Neural cell (in vitro differentiated cells): ENCODE data around the gene GLT8D2. TPM values are rescaled to one million over a fixed set of nuclear protein-coding genes. Genes with fewer than 3 reads are reported as not detected.

Experiments
- H2AFZ ChIP-seq: fragments of 200-600, 300-800 bp; sonication (generic), shearing (Covaris generic); 2 replicates; pipeline ENCODE4 v1.6.0; 2014; ENCODE audit warnings: low read depth, mild to moderate bottlenecking, antibody characterized with exemption, low read length, moderate library complexity
- H3F3A ChIP-seq: fragments of 200-600 bp; shearing (Covaris generic); 2 replicates; pipeline ENCODE4 v1.6.1; 2016; ENCODE audit warnings: mild to moderate bottlenecking, moderate library complexity, mixed read lengths, antibody characterized with exemption, low read length; ENCODE audit not compliant: insufficient read depth, poor library complexity, severe bottlenecking
- H3K27ac ChIP-seq: fragments of 200-600, 300-800 bp; sonication (generic), shearing (Covaris generic); 2 replicates; pipeline ENCODE4 v1.5.1; 2014; ENCODE audit warnings: mild to moderate bottlenecking, low read length, moderate library complexity
- H3K27me3 ChIP-seq: fragments of 300-800, 200-600 bp; sonication (generic), shearing (Covaris generic); 2 replicates; pipeline ENCODE4 v1.6.0; 2014; ENCODE audit warnings: mild to moderate bottlenecking, low read depth, low read length, moderate library complexity; ENCODE audit not compliant: insufficient read depth
- H3K36me3 ChIP-seq: fragments of 300-800, 200-600 bp; sonication (generic), shearing (Covaris generic); 2 replicates; pipeline ENCODE4 v1.5.1; 2014; ENCODE audit warnings: mild to moderate bottlenecking, antibody characterized with exemption, low read length, moderate library complexity; ENCODE audit not compliant: insufficient read depth
- H3K4me2 ChIP-seq: fragments of 300-800, 200-600 bp; sonication (generic), shearing (Covaris generic); 2 replicates; pipeline ENCODE4 v1.6.0; 2014; ENCODE audit warnings: mild to moderate bottlenecking, low read length
- H3K4me3 ChIP-seq: fragments of 300-800, 200-600 bp; sonication (generic), shearing (Covaris generic); 2 replicates; pipeline ENCODE4 v1.5.1; 2014; ENCODE audit warnings: mild to moderate bottlenecking, low read length, moderate library complexity
- H3K79me2 ChIP-seq: fragments of 200-600 bp; shearing (Covaris generic); replicated peaks from 2 replicates; pipeline ENCODE4 v1.6.0; 2014; ENCODE audit warnings: mild to moderate bottlenecking, low read length, moderate library complexity; ENCODE audit not compliant: insufficient read depth
- H3K9ac ChIP-seq: fragments of 300-800, 200-600 bp; sonication (generic), shearing (Covaris generic); 2 replicates; pipeline ENCODE4 v1.6.1; 2016; ENCODE audit warnings: mild to moderate bottlenecking, low read length, mixed read lengths
- H3K9me2 ChIP-seq: fragments of 200-600 bp; shearing (Covaris generic); 2 replicates; pipeline ENCODE4 v1.6.1; 2016; ENCODE audit warnings: mild to moderate bottlenecking, low read length, mixed read lengths; ENCODE audit not compliant: insufficient read depth
- H3K9me3 ChIP-seq: fragments of 200-600, 300-800 bp; sonication (generic), shearing (Covaris generic); 2 replicates; pipeline ENCODE4 v1.6.1; 2016; ENCODE audit warnings: mild to moderate bottlenecking, mixed run types, low read length, moderate library complexity, mixed read lengths
- H4K20me1 ChIP-seq: fragments of 200-600 bp; shearing (Covaris generic); 2 replicates; pipeline ENCODE4 v1.6.1; 2016; ENCODE audit warnings: mild to moderate bottlenecking, mixed run types; ENCODE audit not compliant: insufficient read depth
- CTCF ChIP-seq: fragments of 450-650 bp; IDR thresholded peaks from 2 replicates; pipeline ENCODE4 v1.5.1; 2014; ENCODE audit warnings: antibody characterized with exemption, mild to moderate bottlenecking, moderate library complexity; ENCODE audit not compliant: poor library complexity, severe bottlenecking
- EP300 ChIP-seq: fragments of 450-650 bp; conservative IDR thresholded peaks from 2 replicates; pipeline ENCODE4 v1.6.1; 2014; ENCODE audit warnings: antibody characterized with exemption, mild to moderate bottlenecking, moderate library complexity; ENCODE audit not compliant: poor library complexity, severe bottlenecking
- EZH2 ChIP-seq: fragments of 200-600, 300-800 bp; shearing (Covaris generic), sonication (generic); IDR thresholded peaks from 2 replicates; pipeline ENCODE4 v1.6.1; 2014; ENCODE audit warnings: antibody characterized with exemption, low read length, borderline replicate concordance, mild to moderate bottlenecking; ENCODE audit not compliant: insufficient read depth, poor library complexity, severe bottlenecking
- MXI1 ChIP-seq: fragments of 450-650 bp; conservative IDR thresholded peaks from 2 replicates; pipeline ENCODE4 v1.6.1; 2014; ENCODE audit warnings: antibody characterized with exemption, mild to moderate bottlenecking; ENCODE audit not compliant: poor library complexity, severe bottlenecking
- POLR2AphosphoS5 ChIP-seq: IDR thresholded peaks from 2 replicates; pipeline ENCODE4 v1.6.1; 2012
- RAD21 ChIP-seq: fragments of 450-650 bp; conservative IDR thresholded peaks from 2 replicates; pipeline ENCODE4 v1.6.1; 2014; ENCODE audit warnings: antibody characterized with exemption, mild to moderate bottlenecking, moderate library complexity
- REST ChIP-seq: IDR thresholded peaks from 2 replicates; pipeline ENCODE4 v1.6.1; 2012; ENCODE audit warnings: borderline replicate concordance
- SMC3 ChIP-seq: fragments of 450-650 bp; conservative IDR thresholded peaks from 2 replicates; pipeline ENCODE4 v1.6.1; 2014; ENCODE audit warnings: antibody characterized with exemption, mild to moderate bottlenecking, moderate library complexity; ENCODE audit not compliant: poor library complexity
- TAF1 ChIP-seq: IDR thresholded peaks from 2 replicates; pipeline ENCODE4 v1.6.1; 2012; ENCODE audit warnings: low read depth
- polyA plus RNA-seq: library from polyadenylated mRNA; depleted of rRNA; stranded (reverse); fragments of >200 nt; gene quantifications from 2 replicates; pipeline ENCODE4 v1.2.3, GENCODE V29; 2014

Gene GLT8D2
- polyA plus RNA-seq, 1 donor from 2014 or later: 8.3 TPM

- Histone ChIP-seq H4K20me1 (no peaks in the 10 kb centered on the region), H3K79me2 (no peaks in the 10 kb centered on the region)
Observed at GRCh38 chr12:104048162-104048561, 1.8 kb downstream of the GLT8D2 start.

GRCh38 chr12:104046306-104046705 lies 3.7 kb downstream of the GLT8D2 start:
- H2AFZ ChIP-seq: no peak overlapping the region
- H3K9ac ChIP-seq: no peak overlapping the region
- H3F3A ChIP-seq: no peaks in the 10 kb centered on the region
- no peak overlapping the region for H3K4me3 ChIP-seq
- H3K4me2 ChIP-seq: no peak overlapping the region
- H3K79me2 ChIP-seq: no peaks in the 10 kb centered on the region
- H3K9me3 ChIP-seq: no peaks in the 10 kb centered on the region
- H3K27ac ChIP-seq: no peak overlapping the region
- no peaks in the 10 kb centered on the region for H4K20me1 ChIP-seq
- H3K27me3 ChIP-seq: peaks cover 16% of the 10 kb centered on the region
- H3K36me3 ChIP-seq: no peaks in the 10 kb centered on the region
- no peaks in the 10 kb centered on the region for H3K9me2 ChIP-seq
- TF ChIP-seq CTCF: no peak
- no peak for TF ChIP-seq TAF1
- no peak for TF ChIP-seq POLR2AphosphoS5
- TF ChIP-seq EP300: no peak
- TF ChIP-seq MXI1: no peak
- no peak for TF ChIP-seq RAD21
- TF ChIP-seq REST: no peak
- no peak for TF ChIP-seq SMC3

More at GRCh38 chr12:104048162-104048561, 1.8 kb downstream of the GLT8D2 start:
- H3K4me3 ChIP-seq: no peak overlapping the region
- H3F3A ChIP-seq: no peaks in the 10 kb centered on the region
- H2AFZ ChIP-seq: no peak overlapping the region
- TF ChIP-seq REST (no peak), TAF1 (no peak), RAD21 (no peak), CTCF (no peak), POLR2AphosphoS5 (no peak), MXI1 (no peak), SMC3 (no peak), EZH2 (no peak)
- peaks cover 16% of the 10 kb centered on the region for H3K27me3 ChIP-seq
- no peak overlapping the region for H3K9ac ChIP-seq
- no peaks in the 10 kb centered on the region for H3K9me2 ChIP-seq
- H3K9me3 ChIP-seq: no peaks in the 10 kb centered on the region
- H3K36me3 ChIP-seq: no peaks in the 10 kb centered on the region
- H3K27ac ChIP-seq: no peak overlapping the region
- no peak overlapping the region for H3K4me2 ChIP-seq
